Stimulated activated memory B cell treated with anti-CD40 and anti-IgM and Interleukin-4, amounts not matched to agents 10 μg/mL and 1 μg/mL and 100 μg/mL, for 72 hours (primary cell): ENCODE results near the gene PNPLA7.

ENCODE experiments used
- ATAC-seq: fragments of 150-1000 bp; cut with Tn5 transposase; 2 replicates; pipeline ENCODE4 v1.10.0; 2021
- H3K27ac Mint-ChIP-seq: one replicate; pipeline ENCODE4 v1.8.0; 2022; ENCODE audit warnings: mild to moderate bottlenecking, mixed read lengths
- H3K27me3 Mint-ChIP-seq: one replicate; pipeline ENCODE4 v1.8.0; 2022; ENCODE audit warnings: mixed read lengths
- H3K36me3 Mint-ChIP-seq: one replicate; pipeline ENCODE4 v1.8.0; 2022; ENCODE audit warnings: mixed read lengths
- H3K4me1 Mint-ChIP-seq: one replicate; pipeline ENCODE4 v1.8.0; 2022; ENCODE audit warnings: mixed read lengths
- H3K4me3 Mint-ChIP-seq: one replicate; pipeline ENCODE4 v1.8.0; 2022; ENCODE audit warnings: mild to moderate bottlenecking, moderate library complexity, mixed read lengths
- H3K9me3 Mint-ChIP-seq: one replicate; pipeline ENCODE4 v1.8.0; 2022; ENCODE audit warnings: mixed read lengths

PNPLA7 gene

GRCh38 chr9:137433916-137434431, 116.2 kb downstream of the PNPLA7 start:
- H3K27me3 Mint-ChIP-seq, result peaks cover 44% of the 10 kb centered on the region
- H3K4me1 Mint-ChIP-seq, result peaks cover 9% of the 10 kb centered on the region
- H3K36me3 Mint-ChIP-seq, result no peaks in the 10 kb centered on the region
- ATAC-seq, result no peak
- H3K9me3 Mint-ChIP-seq, result no peaks in the 10 kb centered on the region
- H3K27ac Mint-ChIP-seq, result no peak overlapping the region
- no peak overlapping the region for H3K4me3 Mint-ChIP-seq

- Mint-ChIP-seq H3K27ac (no peak overlapping the region), H3K4me1 (peaks cover 14% of the 10 kb centered on the region), H3K27me3 (peaks cover 41% of the 10 kb centered on the region), H3K4me3 (no peak overlapping the region), H3K9me3 (no peaks in the 10 kb centered on the region), H3K36me3 (no peaks in the 10 kb centered on the region)
- no peak for ATAC-seq
Observed at GRCh38 chr9:137433349-137433915, 116.8 kb downstream of the PNPLA7 start.

GRCh38 chr9:137432687-137433348, 117.4 kb downstream of the PNPLA7 start:
- Mint-ChIP-seq H3K27ac (no peak overlapping the region), H3K4me3 (no peak overlapping the region), H3K4me1 (peaks cover 14% of the 10 kb centered on the region), H3K27me3 (peaks cover 36% of the 10 kb centered on the region), H3K36me3 (no peaks in the 10 kb centered on the region), H3K9me3 (no peaks in the 10 kb centered on the region)
- no peak for ATAC-seq

- Mint-ChIP-seq H3K36me3 (no peaks in the 10 kb centered on the region), H3K27me3 (peaks cover 31% of the 10 kb centered on the region), H3K4me3 (no peak overlapping the region), H3K9me3 (no peaks in the 10 kb centered on the region), H3K27ac (no peak overlapping the region), H3K4me1 (peaks cover 14% of the 10 kb centered on the region)
- no peak for ATAC-seq
Observed at GRCh38 chr9:137431416-137431931, 118.7 kb downstream of the PNPLA7 start.

- Mint-ChIP-seq H3K27me3 (peaks cover 31% of the 10 kb centered on the region), H3K27ac (no peak overlapping the region), H3K4me3 (no peak overlapping the region), H3K36me3 (no peaks in the 10 kb centered on the region), H3K4me1 (peaks cover 14% of the 10 kb centered on the region), H3K9me3 (no peaks in the 10 kb centered on the region)
- no peak for ATAC-seq
Observed at GRCh38 chr9:137430723-137431415, 119.3 kb downstream of the PNPLA7 start.

GRCh38 chr9:137429974-137430722, 120.1 kb downstream of the PNPLA7 start:
- ATAC-seq, result peak; percentile 45
- Mint-ChIP-seq H3K9me3 (no peaks in the 10 kb centered on the region), H3K36me3 (no peaks in the 10 kb centered on the region)

GRCh38 chr9:137429546-137429890, 120.7 kb downstream of the PNPLA7 start:
- Mint-ChIP-seq H3K36me3 (no peaks in the 10 kb centered on the region), H3K27ac (no peak overlapping the region), H3K4me1 (peaks cover 19% of the 10 kb centered on the region), H3K27me3 (peaks cover 18% of the 10 kb centered on the region), H3K4me3 (peak overlapping the region; percentile 58), H3K9me3 (no peaks in the 10 kb centered on the region)
- ATAC-seq, result no peak

More at GRCh38 chr9:137429974-137430722, 120.1 kb downstream of the PNPLA7 start:
- Mint-ChIP-seq H3K27me3 (peaks cover 24% of the 10 kb centered on the region), H3K4me1 (peaks cover 14% of the 10 kb centered on the region), H3K27ac (no peak overlapping the region), H3K4me3 (peak overlapping the region; percentile 47)

GRCh38 chr9:137428841-137429545, 121.2 kb downstream of the PNPLA7 start:
- Mint-ChIP-seq H3K27me3 (peaks cover 13% of the 10 kb centered on the region), H3K27ac (no peak overlapping the region)
- ATAC-seq, result no peak

GRCh38 chr9:137428311-137428630, 121.9 kb downstream of the PNPLA7 start:
- no peaks in the 10 kb centered on the region for H3K36me3 Mint-ChIP-seq
- H3K9me3 Mint-ChIP-seq, result no peaks in the 10 kb centered on the region
- ATAC-seq, result no peak
- H3K27ac Mint-ChIP-seq, result no peak overlapping the region
- H3K4me1 Mint-ChIP-seq, result peaks cover 21% of the 10 kb centered on the region
- peaks cover 13% of the 10 kb centered on the region for H3K27me3 Mint-ChIP-seq
- H3K4me3 Mint-ChIP-seq, result no peak overlapping the region

More at GRCh38 chr9:137428841-137429545, 121.2 kb downstream of the PNPLA7 start:
- H3K9me3 Mint-ChIP-seq, result no peaks in the 10 kb centered on the region
- peak overlapping the region; percentile 58 for H3K4me3 Mint-ChIP-seq
- peaks cover 21% of the 10 kb centered on the region for H3K4me1 Mint-ChIP-seq
- no peaks in the 10 kb centered on the region for H3K36me3 Mint-ChIP-seq

- no peak overlapping the region for H3K27ac Mint-ChIP-seq
- no peaks in the 10 kb centered on the region for H3K9me3 Mint-ChIP-seq
- no peak overlapping the region for H3K4me3 Mint-ChIP-seq
Observed at GRCh38 chr9:137427454-137428310, 122.5 kb downstream of the PNPLA7 start.

GRCh38 chr9:137426018-137426681, 124.1 kb downstream of the PNPLA7 start:
- H3K36me3 Mint-ChIP-seq, result no peaks in the 10 kb centered on the region
- peaks cover 4% of the 10 kb centered on the region for H3K27me3 Mint-ChIP-seq
- peaks cover 26% of the 10 kb centered on the region for H3K4me1 Mint-ChIP-seq
- no peak overlapping the region for H3K27ac Mint-ChIP-seq
- ATAC-seq, result no peak
- H3K4me3 Mint-ChIP-seq, result no peak overlapping the region
- H3K9me3 Mint-ChIP-seq, result no peaks in the 10 kb centered on the region

More at GRCh38 chr9:137427454-137428310, 122.5 kb downstream of the PNPLA7 start:
- no peak for ATAC-seq
- H3K4me1 Mint-ChIP-seq, result peaks cover 21% of the 10 kb centered on the region
- peaks cover 13% of the 10 kb centered on the region for H3K27me3 Mint-ChIP-seq
- no peaks in the 10 kb centered on the region for H3K36me3 Mint-ChIP-seq

- peak overlapping the region; percentile 54 for H3K27ac Mint-ChIP-seq
- peak; percentile 61 for ATAC-seq
- peak overlapping the region; percentile 48 for H3K4me3 Mint-ChIP-seq
- H3K9me3 Mint-ChIP-seq, result no peaks in the 10 kb centered on the region
- H3K4me1 Mint-ChIP-seq, result peaks cover 14% of the 10 kb centered on the region
- no peaks in the 10 kb centered on the region for H3K27me3 Mint-ChIP-seq
- H3K36me3 Mint-ChIP-seq, result no peaks in the 10 kb centered on the region
Observed at GRCh38 chr9:137423514-137424291, 126.5 kb downstream of the PNPLA7 start.
